Caco-2 (cell line): Measurements from ENCODE around the gene PBX2. TPM values are rescaled to one million over a fixed set of nuclear protein-coding genes. Genes with fewer than 3 reads are reported as not detected.

Experiments
- BruUV-seq: library from RNA; stranded (reverse); fragments of 400-500 nt; replicated peaks from 2 replicates; lab custom pipeline; 2021; lab: Mats Ljungman, UMichigan
- CTCF ChIA-PET: fragments of 300-600 bp; sonication (Branson Sonifier 250); formaldehyde crosslinking; loops from one replicate; lab custom pipeline; 2022; ENCODE audit warnings: antibody characterized with exemption; lab: Charles Lee
- POLR2A ChIA-PET: fragments of 300-600 bp; sonication (Branson Sonifier 250); formaldehyde crosslinking; loops from one replicate; lab custom pipeline; 2022; ENCODE audit warnings: antibody characterized with exemption; lab: Charles Lee
- DNase-seq, 2 experiments: peaks; one replicate each; pipeline versions ENCODE4 v3.0.0 to v3.0.0-alpha.2; 2020 to 2022
- H3K27me3 ChIP-seq: replicated peaks from 2 replicates; pipeline ENCODE4 v1.6.0; 2011; ENCODE audit warnings: low read length; ENCODE audit not compliant: control insufficient read depth, insufficient read depth
- H3K36me3 ChIP-seq: 2 replicates; pipeline ENCODE4 v1.5.1; 2011; ENCODE audit warnings: low read length; ENCODE audit not compliant: control insufficient read depth, insufficient read depth
- H3K4me1 ChIP-seq: fragments of 250-450 bp; sonication (Bioruptor Pico); 2 replicates; pipeline ENCODE4 v1.5.1; 2020; ENCODE audit warnings: mild to moderate bottlenecking
- H3K4me3 ChIP-seq: 2 replicates; pipeline ENCODE4 v1.5.1; 2011; ENCODE audit warnings: low read depth, mild to moderate bottlenecking, control low read depth, low read length
- H3K9me3 ChIP-seq: fragments of 250-450 bp; sonication (Bioruptor Pico); 2 replicates; pipeline ENCODE4 v1.5.1; 2020; ENCODE audit warnings: mild to moderate bottlenecking, moderate library complexity
- H3K27ac Mint-ChIP-seq: one replicate; pipeline ENCODE4 v1.8.0; 2022; ENCODE audit warnings: mixed read lengths; ENCODE audit not compliant: unreplicated experiment
- H3K27me3 Mint-ChIP-seq: one replicate; pipeline ENCODE4 v1.8.0; 2022; ENCODE audit warnings: mixed read lengths; ENCODE audit not compliant: insufficient read depth, unreplicated experiment
- H3K36me3 Mint-ChIP-seq: one replicate; pipeline ENCODE4 v1.8.0; 2022; ENCODE audit warnings: mild to moderate bottlenecking, mixed read lengths; ENCODE audit not compliant: insufficient read depth, unreplicated experiment
- H3K4me1 Mint-ChIP-seq: one replicate; pipeline ENCODE4 v1.8.0; 2022; ENCODE audit warnings: low read depth, mixed read lengths; ENCODE audit not compliant: unreplicated experiment
- H3K4me3 Mint-ChIP-seq: one replicate; pipeline ENCODE4 v1.8.0; 2022; ENCODE audit warnings: mild to moderate bottlenecking, moderate library complexity, mixed read lengths; ENCODE audit not compliant: unreplicated experiment
- H3K9me3 Mint-ChIP-seq: one replicate; pipeline ENCODE4 v1.8.0; 2022; ENCODE audit warnings: mixed read lengths; ENCODE audit not compliant: unreplicated experiment
- intact Hi-C: fragments of 100-400 bp; cut with micrococcal nuclease; formaldehyde crosslinking; loops from one replicate; pipeline ENCODE4 v1.10.0; 2022; ENCODE audit not compliant: unreplicated experiment
- total RNA-seq: library from RNA; stranded (reverse); gene quantifications from 2 replicates; pipeline ENCODE4 v1.2.3, GENCODE V29; 2022
- TF ChIP-seq, protein P1 (sequence below), 2 experiments: fragments of 200-600 bp in 1 of 2; IDR thresholded peaks; 1 replicate in 1 of 2; 2 replicates in 1 of 2; pipeline versions ENCODE4 v1.5.1 to v1.8.0; 2011 to 2022; ENCODE audit warnings: antibody characterized with exemption in 1 of 2, control low read depth in 1 of 2, inconsistent platforms in 1 of 2, low read depth in 1 of 2, low read length in 1 of 2, mild to moderate bottlenecking in 1 of 2, moderate library complexity in 1 of 2; ENCODE audit not compliant: insufficient read depth in 1 of 2, severe bottlenecking in 1 of 2, unreplicated experiment in 1 of 2

PBX2 gene
- total RNA-seq, 1 experiment from 2014 or later: 96.3 TPM

DNA sequence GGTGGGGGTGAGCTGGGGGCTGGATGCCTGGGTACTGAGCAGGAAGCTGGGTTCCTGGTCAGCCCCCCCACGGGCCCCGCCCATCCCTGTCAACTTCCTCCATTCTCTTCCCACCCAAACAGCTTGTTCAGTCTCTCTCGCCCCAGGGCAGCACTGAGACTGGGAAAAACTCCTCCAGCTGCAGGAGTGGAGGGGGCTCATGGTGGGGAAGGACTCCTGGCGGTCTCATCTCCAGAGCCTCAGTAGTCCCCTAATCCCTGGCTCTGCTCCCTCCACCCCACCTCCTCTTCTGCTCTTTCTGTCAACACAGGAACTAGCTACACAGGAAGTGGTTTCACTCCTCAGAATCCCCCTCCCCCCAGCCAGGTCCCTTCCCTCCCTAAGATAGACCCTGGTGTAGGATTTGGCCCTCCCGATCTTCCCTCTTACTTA lies 2.6 kb upstream of the PBX2 start, which contains the start of gene GPSM3:
Gene GPSM3 (minus strand): TSS at position 36 of the 432 bp plus-strand sequence. CDS start 130 bp downstream, outside the sequence.
- TF ChIP-seq, protein P1, sequence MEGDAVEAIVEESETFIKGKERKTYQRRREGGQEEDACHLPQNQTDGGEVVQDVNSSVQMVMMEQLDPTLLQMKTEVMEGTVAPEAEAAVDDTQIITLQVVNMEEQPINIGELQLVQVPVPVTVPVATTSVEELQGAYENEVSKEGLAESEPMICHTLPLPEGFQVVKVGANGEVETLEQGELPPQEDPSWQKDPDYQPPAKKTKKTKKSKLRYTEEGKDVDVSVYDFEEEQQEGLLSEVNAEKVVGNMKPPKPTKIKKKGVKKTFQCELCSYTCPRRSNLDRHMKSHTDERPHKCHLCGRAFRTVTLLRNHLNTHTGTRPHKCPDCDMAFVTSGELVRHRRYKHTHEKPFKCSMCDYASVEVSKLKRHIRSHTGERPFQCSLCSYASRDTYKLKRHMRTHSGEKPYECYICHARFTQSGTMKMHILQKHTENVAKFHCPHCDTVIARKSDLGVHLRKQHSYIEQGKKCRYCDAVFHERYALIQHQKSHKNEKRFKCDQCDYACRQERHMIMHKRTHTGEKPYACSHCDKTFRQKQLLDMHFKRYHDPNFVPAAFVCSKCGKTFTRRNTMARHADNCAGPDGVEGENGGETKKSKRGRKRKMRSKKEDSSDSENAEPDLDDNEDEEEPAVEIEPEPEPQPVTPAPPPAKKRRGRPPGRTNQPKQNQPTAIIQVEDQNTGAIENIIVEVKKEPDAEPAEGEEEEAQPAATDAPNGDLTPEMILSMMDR (IDR thresholded peaks at IDR 0.05; ENCODE audit: insufficient read depth in 1 of 2, low read depth in 1 of 2, low read length in 1 of 2, severe bottlenecking in 1 of 2, unreplicated experiment in 1 of 2): no peak
- no peak within 1 kb of the TSS for H3K4me3 ChIP-seq
- ChIA-PET POLR2A (no interaction called here), CTCF (interaction anchor here (1.4 kb wide), 1 partner anchor 15 kb away, joined by 3 read pairs; no protein-coding TSS in a partner anchor)
- no peak within 1 kb of the TSS for H3K4me3 Mint-ChIP-seq
- DNase-seq: no peak
- no TSS peak for BruUV-seq
- peaks cover 27% of the 10 kb centered on the region for H3K4me1 ChIP-seq
- no peaks in the 10 kb centered on the region for H3K27me3 Mint-ChIP-seq
- H3K27me3 ChIP-seq: no peaks in the 10 kb centered on the region
- no peak within 1 kb of the TSS for H3K27ac Mint-ChIP-seq
- H3K4me1 Mint-ChIP-seq: peaks cover 27% of the 10 kb centered on the region
- no peaks in the 10 kb centered on the region for H3K9me3 Mint-ChIP-seq
- intact Hi-C loops: loop anchor here (10.0 kb wide), 1 partner anchor 772 kb away; the partner anchor contains the start of gene BRD2
- H3K36me3 ChIP-seq: 0 out of 2 replicates have a peak, but pooled peaks cover 2% of the 10 kb centered on the region
- no peaks in the 10 kb centered on the region for H3K9me3 ChIP-seq
- H3K36me3 Mint-ChIP-seq: peaks cover 21% of the 10 kb centered on the region

DNA sequence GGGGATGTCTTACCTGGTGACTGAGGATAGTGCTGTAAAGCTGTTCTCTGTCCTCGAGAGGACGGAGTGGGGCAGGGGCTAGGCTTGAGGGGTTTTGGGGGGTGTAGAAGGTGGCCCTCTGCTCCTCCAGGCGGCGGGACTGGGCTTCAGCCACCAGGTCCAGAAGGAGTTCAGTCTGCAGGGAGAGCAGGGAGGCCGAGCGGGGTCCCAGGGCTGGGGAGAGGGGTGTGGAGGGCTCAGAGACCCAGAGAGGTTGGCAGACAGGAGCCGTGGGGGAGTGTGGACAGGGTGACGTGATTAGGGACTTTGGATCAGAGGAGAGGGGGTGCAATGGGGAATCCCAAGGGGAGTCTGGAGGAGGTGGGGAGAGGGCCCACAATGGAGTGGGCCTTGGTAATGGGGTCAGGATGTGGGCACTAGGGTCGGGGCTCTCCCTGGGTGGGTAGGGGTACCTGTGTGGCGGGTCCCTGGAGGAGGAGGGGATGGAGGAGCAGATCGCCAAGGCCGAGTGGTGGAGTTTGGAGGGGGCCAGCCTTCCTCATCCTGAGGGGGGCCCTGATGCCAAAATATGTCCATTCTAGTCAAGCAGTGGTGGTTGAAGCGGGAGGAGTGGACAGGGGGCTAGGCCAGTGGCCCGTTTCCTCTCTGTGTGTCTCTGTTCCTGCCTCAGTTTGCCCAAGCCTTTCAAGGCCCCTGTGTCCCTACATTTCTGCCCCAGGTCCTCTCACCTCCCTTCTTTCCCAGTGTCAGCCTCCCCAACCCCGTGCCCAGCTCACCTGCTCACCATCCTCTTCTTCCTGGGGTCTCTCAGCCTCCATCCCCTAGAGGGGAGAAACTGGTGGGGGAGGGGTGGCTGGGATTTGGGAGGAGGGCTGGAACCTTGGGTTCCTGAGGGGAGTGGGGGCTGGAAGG lies 1.9 kb upstream of the PBX2 start:
- Mint-ChIP-seq H3K4me3 (no peak overlapping the region), H3K9me3 (no peaks in the 10 kb centered on the region), H3K36me3 (peaks cover 28% of the 10 kb centered on the region), H3K4me1 (peaks cover 25% of the 10 kb centered on the region), H3K27ac (no peak overlapping the region), H3K27me3 (no peaks in the 10 kb centered on the region)
- H3K4me1 ChIP-seq: peaks cover 23% of the 10 kb centered on the region
- no TSS peak for BruUV-seq
- intact Hi-C loops: loop anchor here (10.0 kb wide), 1 partner anchor 773 kb away; the partner anchor contains the start of gene BRD2
- H3K27me3 ChIP-seq: no peaks in the 10 kb centered on the region
- H3K4me3 ChIP-seq: no peak overlapping the region
- TF ChIP-seq, protein P1 (IDR thresholded peaks at IDR 0.05; ENCODE audit: insufficient read depth in 1 of 2, low read depth in 1 of 2, low read length in 1 of 2, severe bottlenecking in 1 of 2, unreplicated experiment in 1 of 2): no peak
- CTCF ChIA-PET: interaction anchor here (0.5 to 1.4 kb wide), 2 partner anchors 14 to 64 kb away, joined by 3 read pairs; partner anchors contain the start of gene ATF6B
- no peak for DNase-seq
- H3K9me3 ChIP-seq: no peaks in the 10 kb centered on the region
- peaks cover 2% of the 10 kb centered on the region; the same call in 1 of the 2 replicates for H3K36me3 ChIP-seq
- POLR2A ChIA-PET: no interaction called here
